H9 (cell line): ENCODE results near the gene TNFRSF1B. TPM values are rescaled to one million over a fixed set of nuclear protein-coding genes. Genes with fewer than 3 reads are reported as not detected.

Experiments
- DNase-seq: peaks from one replicate; pipeline ENCODE4 v3.0.0-alpha.2; 2017
- H2AFZ ChIP-seq: one replicate; pipeline ENCODE4 v1.6.1; 2013; ENCODE audit warnings: mild to moderate bottlenecking, low read length, control low read depth, moderate library complexity
- H2AK5ac ChIP-seq: 2 replicates; pipeline ENCODE4 v1.6.1; 2013; ENCODE audit warnings: low read length, control low read depth, mixed read lengths; ENCODE audit not compliant: insufficient read length
- H2BK120ac ChIP-seq: one replicate; pipeline ENCODE4 v1.6.1; 2013; ENCODE audit warnings: low read depth, mild to moderate bottlenecking, low read length, control low read depth, inconsistent platforms; ENCODE audit not compliant: poor library complexity, severe bottlenecking
- H2BK12ac ChIP-seq: 2 replicates; pipeline ENCODE4 v1.6.1; 2013; ENCODE audit warnings: low read length, control low read depth, mixed read lengths, low read depth; ENCODE audit not compliant: insufficient read length
- H2BK15ac ChIP-seq: 2 replicates; pipeline ENCODE4 v1.6.1; 2013; ENCODE audit warnings: low read depth, low read length, control low read depth
- H2BK20ac ChIP-seq: one replicate; pipeline ENCODE4 v1.6.1; 2013; ENCODE audit warnings: low read depth, mild to moderate bottlenecking, low read length, control low read depth, inconsistent platforms; ENCODE audit not compliant: poor library complexity, severe bottlenecking
- H2BK5ac ChIP-seq: 2 replicates; pipeline ENCODE4 v1.6.1; 2013; ENCODE audit warnings: low read length, control low read depth, mixed read lengths; ENCODE audit not compliant: insufficient read length
- H3K14ac ChIP-seq: 2 replicates; pipeline ENCODE4 v1.6.1; 2013; ENCODE audit warnings: low read length, control low read depth; ENCODE audit not compliant: insufficient read depth
- H3K18ac ChIP-seq: 2 replicates; pipeline ENCODE4 v1.6.1; 2013; ENCODE audit warnings: low read depth, mild to moderate bottlenecking, mixed read lengths, low read length, control low read depth; ENCODE audit not compliant: insufficient read length
- H3K23ac ChIP-seq: 2 replicates; pipeline ENCODE4 v1.6.1; 2013; ENCODE audit warnings: low read length, control low read depth, mixed read lengths, low read depth; ENCODE audit not compliant: insufficient read length
- H3K23me2 ChIP-seq: 2 replicates; pipeline ENCODE4 v1.6.1; 2013; ENCODE audit warnings: low read depth, mild to moderate bottlenecking, mixed read lengths, low read length, control low read depth; ENCODE audit not compliant: insufficient read length, poor library complexity, severe bottlenecking
- H3K27ac ChIP-seq: 2 replicates; pipeline ENCODE4 v1.5.1; 2013; ENCODE audit warnings: low read length, control low read depth, mixed read lengths, low read depth; ENCODE audit not compliant: insufficient read length
- H3K27me3 ChIP-seq: 2 replicates; pipeline ENCODE4 v1.6.1; 2013; ENCODE audit warnings: low read length, control low read depth, inconsistent platforms; ENCODE audit not compliant: insufficient read depth
- H3K4ac ChIP-seq: 2 replicates; pipeline ENCODE4 v1.6.1; 2013; ENCODE audit warnings: low read depth, mild to moderate bottlenecking, control low read depth, inconsistent platforms, low read length, moderate library complexity
- H3K4me1 ChIP-seq: 2 replicates; pipeline ENCODE4 v1.6.1; 2013; ENCODE audit warnings: low read length, control low read depth, inconsistent platforms; ENCODE audit not compliant: insufficient read depth
- H3K4me2 ChIP-seq: 2 replicates; pipeline ENCODE4 v1.6.1; 2013; ENCODE audit warnings: low read length, control low read depth, mixed read lengths; ENCODE audit not compliant: insufficient read length, insufficient read depth
- H3K56ac ChIP-seq: 2 replicates; pipeline ENCODE4 v1.6.1; 2013; ENCODE audit warnings: low read depth, mild to moderate bottlenecking, mixed read lengths, low read length, control low read depth; ENCODE audit not compliant: insufficient read length
- H3K79me1 ChIP-seq: 2 replicates; pipeline ENCODE4 v1.6.1; 2013; ENCODE audit warnings: low read depth, mild to moderate bottlenecking, moderate library complexity, low read length, control low read depth, inconsistent platforms; ENCODE audit not compliant: insufficient read depth, poor library complexity, severe bottlenecking
- H3K79me2 ChIP-seq: 2 replicates; pipeline ENCODE4 v1.6.1; 2013; ENCODE audit warnings: low read length, control low read depth, inconsistent platforms; ENCODE audit not compliant: insufficient read depth
- H3K9ac ChIP-seq: 2 replicates; pipeline ENCODE4 v1.6.1; 2013; ENCODE audit warnings: low read length, control low read depth, mixed read lengths; ENCODE audit not compliant: insufficient read length; ENCODE audit errors: extremely low read depth
- H3K9me3 ChIP-seq: one replicate; pipeline ENCODE4 v1.6.1; 2013; ENCODE audit warnings: low read depth, low read length, inconsistent platforms; ENCODE audit not compliant: control insufficient read depth
- H3T11ph ChIP-seq: one replicate; pipeline ENCODE4 v1.6.1; 2013; ENCODE audit warnings: mild to moderate bottlenecking, low read length, control low read depth, inconsistent platforms
- H4K20me1 ChIP-seq: one replicate; pipeline ENCODE4 v1.6.1; 2013; ENCODE audit not compliant: control insufficient read depth, insufficient read length, insufficient read depth
- H4K5ac ChIP-seq: 2 replicates; pipeline ENCODE4 v1.6.1; 2013; ENCODE audit warnings: low read depth, mild to moderate bottlenecking, mixed read lengths, low read length, control low read depth; ENCODE audit not compliant: insufficient read length
- H4K8ac ChIP-seq: replicated peaks from 2 replicates; pipeline ENCODE4 v1.6.1; 2013; ENCODE audit warnings: low read length, control low read depth, mixed read lengths, low read depth; ENCODE audit not compliant: insufficient read length
- H4K91ac ChIP-seq: 2 replicates; pipeline ENCODE4 v1.6.1; 2013; ENCODE audit warnings: low read depth, mild to moderate bottlenecking, moderate library complexity, mixed read lengths, low read length, control low read depth; ENCODE audit not compliant: insufficient read length
- H3K27ac Mint-ChIP-seq, 3 experiments: 2 replicates in 2 of 3; 3 replicates in 1 of 3; pipeline ENCODE4 v1.8.0; 2020 to 2021; ENCODE audit warnings: mixed read lengths in 3 of 3, mild to moderate bottlenecking in 1 of 3, moderate library complexity in 1 of 3
- H3K27me3 Mint-ChIP-seq: 2 replicates; pipeline ENCODE4 v1.8.0; 2021; ENCODE audit warnings: low read depth, mild to moderate bottlenecking, moderate library complexity, mixed read lengths
- H3K36me3 Mint-ChIP-seq, 3 experiments: 2 replicates in 2 of 3; 3 replicates in 1 of 3; pipeline ENCODE4 v1.8.0; 2020 to 2021; ENCODE audit warnings: low read depth in 3 of 3, mixed read lengths in 3 of 3; ENCODE audit not compliant: insufficient read depth in 1 of 3
- H3K4me1 Mint-ChIP-seq, 2 experiments: 2 replicates each; pipeline ENCODE4 v1.8.0; 2020; ENCODE audit warnings: mixed read lengths in 2 of 2
- H3K4me3 Mint-ChIP-seq, 2 experiments: 2 replicates in 1 of 2; 3 replicates in 1 of 2; pipeline ENCODE4 v1.8.0; 2020 to 2021; ENCODE audit warnings: mild to moderate bottlenecking in 2 of 2, mixed read lengths in 2 of 2, moderate library complexity in 1 of 2
- H3K9me3 Mint-ChIP-seq, 2 experiments: 2 replicates in 1 of 2; 3 replicates in 1 of 2; pipeline ENCODE4 v1.8.0; 2020; ENCODE audit warnings: mild to moderate bottlenecking in 2 of 2, mixed read lengths in 2 of 2, moderate library complexity in 1 of 2
- CTCF ChIP-seq: fragments of 200-600 bp; sonication (generic); conservative IDR thresholded peaks from 3 replicates; pipeline ENCODE4 v1.8.0; 2021; ENCODE audit warnings: antibody characterized with exemption, mild to moderate bottlenecking
- WGBS: extraction: QIAGEN DNeasy Blood & Tissue Kit; methylation state at CpG from one replicate; pipeline ENCODE4 v1.1.7; 2013; ENCODE audit warnings: missing lambda C conversion rate, low lambda C conversion rate, mixed read lengths; ENCODE audit not compliant: insufficient read length; ENCODE audit errors: extremely low coverage; 5-methylcytosine and 5-hydroxymethylcytosine counted together
- total RNA-seq: library from RNA; stranded (reverse); gene quantifications from 2 replicates; pipeline ENCODE4 v1.2.1, GENCODE V29; 2021

Gene TNFRSF1B
- total RNA-seq, 1 experiment from 2014 or later, result 0.57 TPM

GRCh38 chr1:12130466-12131130 lies 36.2 kb upstream of the TNFRSF1B start:
- Histone ChIP-seq H3K27me3 (no peaks in the 10 kb centered on the region), H2BK12ac (no peak overlapping the region), H4K91ac (no peak overlapping the region), H3K4me2 (no peak overlapping the region), H2BK120ac (no peak overlapping the region), H3K23me2 (no peaks in the 10 kb centered on the region), H3K9ac (no peak overlapping the region), H3K9me3 (no peaks in the 10 kb centered on the region), H4K20me1 (no peaks in the 10 kb centered on the region), H3K4me1 (no peaks in the 10 kb centered on the region), H3K14ac (no peak overlapping the region; the same call in 1 of the 2 replicates), H3K23ac (no peak overlapping the region), H3K56ac (no peak overlapping the region), H3K18ac (no peak overlapping the region), H3K79me1 (no peaks in the 10 kb centered on the region), H2AK5ac (no peak overlapping the region), H2BK5ac (no peak overlapping the region), H2BK20ac (no peak overlapping the region), H2AFZ (no peak overlapping the region), H2BK15ac (no peak overlapping the region), H3T11ph (no peak overlapping the region), H4K8ac (no peak overlapping the region), H3K79me2 (no peaks in the 10 kb centered on the region), H4K5ac (no peak overlapping the region), H3K4ac (no peak overlapping the region), H3K27ac (no peak overlapping the region)
- no peak overlapping the region; a peak in 1 of 5 replicates for H3K4me3 Mint-ChIP-seq
- no peaks in the 10 kb centered on the region for H3K4me1 Mint-ChIP-seq
- no peak for TF ChIP-seq CTCF
- no peaks in the 10 kb centered on the region; the same call in 1 of the 2 replicates for H3K27me3 Mint-ChIP-seq
- H3K9me3 Mint-ChIP-seq, result no peaks in the 10 kb centered on the region
- no peak for DNase-seq
- H3K36me3 Mint-ChIP-seq, result no peaks in the 10 kb centered on the region
- WGBS, result no CpG with 5 or more reads among the region's 13 CpGs
- H3K27ac Mint-ChIP-seq, result no peak overlapping the region
